Fibroblast of skin of abdomen (primary cell): ENCODE data around the gene METAP1D.
"Not testable (repeated sequence)": the region's sequence is repeated elsewhere in the genome, so short reads cannot be mapped to it uniquely, and the experiment has no call there.

Experiments used
- DNase-seq: peaks from one replicate; pipeline ENCODE4 v3.0.0-alpha.2; 2013

METAP1D gene

GRCh38 chr2:172103471-172104272 is 103.9 kb downstream of the METAP1D start:
- DNase-seq, result peak; percentile 77

- DNase-seq, result no peak
Measured at GRCh38 chr2:172105471-172106107, 105.8 kb downstream of the METAP1D start.

GRCh38 chr2:172106108-172106961 is 106.6 kb downstream of the METAP1D start:
- peak; percentile 51 for DNase-seq

DNA sequence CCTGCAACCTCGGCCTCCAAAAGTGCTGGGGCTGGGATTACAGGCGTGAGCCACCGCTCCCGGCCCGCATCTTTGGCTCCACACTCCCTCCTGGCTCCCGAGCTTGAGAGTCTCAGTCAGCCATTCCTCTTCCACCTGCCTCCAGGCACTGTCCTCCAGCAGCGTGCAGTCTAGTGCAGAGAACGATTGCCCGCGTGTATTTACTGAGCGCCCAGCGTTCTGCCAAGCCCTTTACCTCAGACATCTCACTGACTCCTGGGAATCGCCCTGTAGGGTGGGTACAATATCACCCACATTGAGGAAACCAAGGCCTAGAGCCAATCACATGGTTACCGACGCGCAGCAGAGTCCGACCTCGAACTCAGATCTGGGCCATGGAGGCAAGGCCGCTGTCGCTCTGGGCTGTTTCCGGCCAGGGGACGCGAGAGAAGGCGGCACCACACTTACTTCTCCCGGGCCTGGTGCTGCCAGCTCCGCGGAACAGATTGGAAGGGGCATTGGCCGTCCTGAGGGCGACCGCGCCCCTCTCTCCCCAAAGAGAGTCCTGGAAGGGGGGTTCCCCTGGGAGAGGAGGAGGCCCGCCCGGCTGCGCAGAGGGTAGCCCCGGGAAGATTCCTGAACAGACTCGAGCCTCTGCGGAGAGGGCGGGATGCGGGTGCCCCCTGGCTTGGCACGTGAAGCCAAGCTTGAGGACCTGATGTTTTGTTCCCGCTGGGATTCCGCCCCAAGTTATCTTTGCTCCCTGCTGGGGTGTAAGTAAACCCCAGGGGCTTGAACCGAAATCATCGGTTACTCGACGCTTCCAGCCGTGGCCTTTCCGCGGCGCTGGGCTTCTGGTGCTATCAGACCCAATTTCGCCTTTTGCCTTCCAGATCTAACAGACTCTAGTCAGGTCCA is 108.2 kb downstream of the METAP1D start:
- no peak for DNase-seq

GRCh38 chr2:172108587-172108930 is 108.8 kb downstream of the METAP1D start:
- DNase-seq, result no peak

DNA sequence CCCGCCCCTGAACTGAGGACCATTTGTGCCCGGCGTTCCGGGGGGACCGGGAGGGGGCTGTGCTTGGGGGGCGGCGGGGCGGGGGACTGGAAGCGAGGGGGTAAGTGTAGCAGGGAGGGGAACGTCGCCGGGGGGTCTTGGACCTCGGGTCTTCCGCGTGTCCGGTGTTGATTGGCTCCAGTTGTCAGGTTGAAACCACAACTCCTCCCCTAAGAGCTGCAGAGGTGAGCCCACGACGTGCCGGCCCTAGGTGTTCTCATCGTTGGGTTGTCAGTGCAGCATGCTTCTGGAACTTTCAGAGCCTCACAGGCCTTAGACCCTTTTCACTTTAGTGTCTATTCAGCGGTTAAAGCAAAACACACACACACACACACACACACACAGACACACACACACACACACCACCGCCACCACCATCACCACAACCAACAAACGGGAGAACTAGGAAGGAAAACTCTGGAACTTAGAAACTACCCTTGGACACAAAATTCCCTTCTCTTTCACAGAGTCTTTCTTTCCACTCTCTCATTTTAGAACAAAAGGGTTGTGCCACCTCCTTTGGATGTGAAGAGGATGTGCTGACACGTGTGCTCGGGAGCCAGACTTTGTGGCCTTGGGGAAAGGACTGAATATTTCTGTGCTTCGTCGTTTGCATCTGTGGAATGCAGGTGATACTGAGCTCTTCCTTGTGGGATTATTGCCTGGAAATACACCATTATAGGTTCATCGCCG is 109.7 kb downstream of the METAP1D start:
- DNase-seq, result no peak

- no peak for DNase-seq
Measured at GRCh38 chr2:172109988-172110811, 110.4 kb downstream of the METAP1D start.

DNA sequence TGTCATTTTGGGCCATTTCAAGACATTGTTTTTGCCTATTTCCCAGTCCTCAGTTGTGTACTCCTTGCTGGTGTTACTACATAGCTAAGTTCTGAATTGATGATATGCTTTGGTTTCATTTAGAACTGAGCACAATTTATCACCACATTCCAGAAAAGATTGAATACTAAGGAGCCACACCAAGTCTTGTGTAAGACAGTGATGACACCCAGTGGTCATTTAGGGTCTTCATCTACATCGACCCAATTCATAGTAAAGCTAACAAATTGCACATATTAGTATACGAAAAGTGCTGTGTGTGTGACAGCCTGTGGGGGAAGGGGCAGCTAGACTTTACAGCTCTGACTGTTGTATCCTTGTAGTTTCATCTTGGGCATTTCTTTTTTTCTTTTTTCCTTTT is 113.9 kb downstream of the METAP1D start:
- DNase-seq, result peak; percentile 73

- DNase-seq, result not testable (repeated sequence)
Measured at GRCh38 chr2:172114176-172114575, 114.4 kb downstream of the METAP1D start.

GRCh38 chr2:172114579-172114978 is 114.8 kb downstream of the METAP1D start:
- no peak for DNase-seq

DNA sequence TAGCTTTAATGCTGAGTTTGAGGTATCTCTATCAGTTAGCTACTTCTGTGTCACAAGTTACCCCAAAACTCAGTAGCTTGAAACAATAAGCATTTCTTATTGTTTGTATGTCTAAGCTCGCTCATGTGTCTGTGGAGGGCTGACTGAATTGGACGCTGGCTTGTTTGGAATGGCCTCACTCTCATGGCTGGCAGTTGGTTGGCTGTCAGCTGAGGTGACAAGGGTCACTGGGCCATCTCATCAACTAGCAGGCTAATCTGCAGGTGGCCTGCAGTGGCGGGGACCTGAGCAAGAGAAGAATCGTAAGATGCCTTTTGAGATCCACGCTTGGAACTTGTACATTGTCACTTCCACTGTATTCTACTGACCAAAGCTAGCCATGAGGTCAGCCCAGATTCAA is 116.4 kb downstream of the METAP1D start:
- DNase-seq, result no peak

GRCh38 chr2:172119089-172119488 is 119.3 kb downstream of the METAP1D start:
- DNase-seq, result peak; percentile 77

- DNase-seq, result no peak
Measured at GRCh38 chr2:172120118-172120517, 120.4 kb downstream of the METAP1D start.

DNA sequence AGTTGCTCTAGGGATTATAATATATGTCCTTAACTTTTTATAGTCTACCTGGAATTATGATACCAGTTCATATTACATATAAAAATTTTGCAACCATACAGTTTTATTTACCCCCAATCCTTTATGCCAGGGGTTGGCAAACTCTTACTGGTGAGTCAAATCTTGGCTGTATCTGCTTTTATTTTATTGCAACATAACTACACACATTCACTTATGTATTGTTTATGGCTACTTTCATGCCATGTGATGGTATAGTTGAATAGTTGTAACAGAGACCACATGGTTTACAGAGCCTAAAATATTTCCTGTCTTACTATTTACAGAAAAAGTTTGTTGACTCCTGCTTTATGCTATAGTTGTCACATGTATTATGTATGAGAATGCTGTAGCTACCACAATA is 128.7 kb downstream of the METAP1D start:
- DNase-seq, result no peak

- DNase-seq, result no peak
Measured at GRCh38 chr2:172129404-172129803, 129.7 kb downstream of the METAP1D start.
